ENCODE measurements around the gene NRF1.
"Not testable (repeated sequence)": the region's sequence is repeated elsewhere in the genome, so short reads cannot be mapped to it uniquely, and the experiment has no call there.

DNA sequence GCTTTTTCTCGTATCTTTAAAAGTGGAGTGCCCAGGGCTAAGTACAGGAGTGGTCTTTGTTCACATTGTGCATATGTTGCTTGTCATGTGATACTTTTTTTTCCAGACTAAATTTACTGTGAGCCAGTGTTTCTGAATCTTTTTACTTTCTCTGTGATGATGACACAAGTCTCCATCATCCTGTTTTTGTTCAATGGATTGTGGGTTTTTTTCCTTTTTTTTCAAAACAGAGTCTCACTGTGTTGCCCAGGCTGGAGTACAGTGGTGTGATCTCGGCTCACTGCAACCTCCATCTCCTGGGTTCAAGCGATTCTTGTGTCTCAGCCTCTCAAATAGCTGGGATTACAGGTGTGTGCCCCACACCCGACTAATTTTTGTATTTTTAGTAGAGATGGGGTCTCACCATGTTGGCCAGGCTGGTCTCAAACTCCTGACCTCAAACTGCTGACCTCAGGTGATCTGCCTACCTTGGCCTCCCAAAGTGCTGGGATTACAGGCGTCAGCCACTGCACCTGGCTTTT lies 24.6 kb downstream of the NRF1 start:
- not testable (repeated sequence) for TF ChIP-seq TARDBP (IDR thresholded peaks at IDR 0.05); SP1 (IDR thresholded peaks at IDR 0.05); FOXM1 (IDR thresholded peaks at IDR 0.05; ENCODE audit: borderline replicate concordance); FOXK2 (IDR thresholded peaks at IDR 0.05); CTBP1 (IDR thresholded peaks at IDR 0.05; ENCODE audit: borderline replicate concordance); SUZ12 (IDR thresholded peaks at IDR 0.05); FOXA1 (IDR thresholded peaks at IDR 0.05); BHLHE40 (IDR thresholded peaks at IDR 0.05; ENCODE audit: borderline replicate concordance); NFRKB (IDR thresholded peaks at IDR 0.05); LEF1 (IDR thresholded peaks at IDR 0.05; ENCODE audit: borderline replicate concordance); HDGF (IDR thresholded peaks at IDR 0.05; ENCODE audit: borderline replicate concordance)
- TF ChIP-seq, protein P1, sequence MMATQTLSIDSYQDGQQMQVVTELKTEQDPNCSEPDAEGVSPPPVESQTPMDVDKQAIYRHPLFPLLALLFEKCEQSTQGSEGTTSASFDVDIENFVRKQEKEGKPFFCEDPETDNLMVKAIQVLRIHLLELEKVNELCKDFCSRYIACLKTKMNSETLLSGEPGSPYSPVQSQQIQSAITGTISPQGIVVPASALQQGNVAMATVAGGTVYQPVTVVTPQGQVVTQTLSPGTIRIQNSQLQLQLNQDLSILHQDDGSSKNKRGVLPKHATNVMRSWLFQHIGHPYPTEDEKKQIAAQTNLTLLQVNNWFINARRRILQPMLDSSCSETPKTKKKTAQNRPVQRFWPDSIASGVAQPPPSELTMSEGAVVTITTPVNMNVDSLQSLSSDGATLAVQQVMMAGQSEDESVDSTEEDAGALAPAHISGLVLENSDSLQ (IDR thresholded peaks at IDR 0.05): not testable (repeated sequence)

All from HEK293T (cell line).